Placental epithelial cell (primary cell): ENCODE results near the gene NHSL1. TPM values are rescaled to one million over a fixed set of nuclear protein-coding genes. Genes with fewer than 3 reads are reported as not detected.

Experiments
- small RNA-seq: library from RNA; depleted of rRNA; stranded (forward); fragments of <200 nt; gene quantifications from one replicate; pipeline ENCODE3, GENCODE V24; 2012
- total RNA-seq: library from RNA; depleted of rRNA; stranded (reverse); fragments of >200 nt; gene quantifications from 2 replicates; pipeline ENCODE4 v1.2.3, GENCODE V29; 2012

Gene NHSL1, protein sequence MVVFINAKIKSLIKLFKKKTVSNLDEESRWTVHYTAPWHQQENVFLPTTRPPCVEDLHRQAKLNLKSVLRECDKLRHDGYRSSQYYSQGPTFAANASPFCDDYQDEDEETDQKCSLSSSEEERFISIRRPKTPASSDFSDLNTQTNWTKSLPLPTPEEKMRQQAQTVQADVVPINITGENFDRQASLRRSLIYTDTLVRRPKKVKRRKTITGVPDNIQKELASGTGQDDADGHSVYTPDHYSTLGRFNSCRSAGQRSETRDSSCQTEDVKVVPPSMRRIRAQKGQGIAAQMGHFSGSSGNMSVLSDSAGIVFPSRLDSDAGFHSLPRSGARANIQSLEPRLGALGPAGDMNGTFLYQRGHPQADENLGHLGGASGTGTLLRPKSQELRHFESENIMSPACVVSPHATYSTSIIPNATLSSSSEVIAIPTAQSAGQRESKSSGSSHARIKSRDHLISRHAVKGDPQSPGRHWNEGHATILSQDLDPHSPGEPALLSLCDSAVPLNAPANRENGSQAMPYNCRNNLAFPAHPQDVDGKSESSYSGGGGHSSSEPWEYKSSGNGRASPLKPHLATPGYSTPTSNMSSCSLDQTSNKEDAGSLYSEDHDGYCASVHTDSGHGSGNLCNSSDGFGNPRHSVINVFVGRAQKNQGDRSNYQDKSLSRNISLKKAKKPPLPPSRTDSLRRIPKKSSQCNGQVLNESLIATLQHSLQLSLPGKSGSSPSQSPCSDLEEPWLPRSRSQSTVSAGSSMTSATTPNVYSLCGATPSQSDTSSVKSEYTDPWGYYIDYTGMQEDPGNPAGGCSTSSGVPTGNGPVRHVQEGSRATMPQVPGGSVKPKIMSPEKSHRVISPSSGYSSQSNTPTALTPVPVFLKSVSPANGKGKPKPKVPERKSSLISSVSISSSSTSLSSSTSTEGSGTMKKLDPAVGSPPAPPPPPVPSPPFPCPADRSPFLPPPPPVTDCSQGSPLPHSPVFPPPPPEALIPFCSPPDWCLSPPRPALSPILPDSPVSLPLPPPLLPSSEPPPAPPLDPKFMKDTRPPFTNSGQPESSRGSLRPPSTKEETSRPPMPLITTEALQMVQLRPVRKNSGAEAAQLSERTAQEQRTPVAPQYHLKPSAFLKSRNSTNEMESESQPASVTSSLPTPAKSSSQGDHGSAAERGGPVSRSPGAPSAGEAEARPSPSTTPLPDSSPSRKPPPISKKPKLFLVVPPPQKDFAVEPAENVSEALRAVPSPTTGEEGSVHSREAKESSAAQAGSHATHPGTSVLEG (N-terminal part only)
- 0.79 and 3.0 TPM in 2 replicates for total RNA-seq

DNA sequence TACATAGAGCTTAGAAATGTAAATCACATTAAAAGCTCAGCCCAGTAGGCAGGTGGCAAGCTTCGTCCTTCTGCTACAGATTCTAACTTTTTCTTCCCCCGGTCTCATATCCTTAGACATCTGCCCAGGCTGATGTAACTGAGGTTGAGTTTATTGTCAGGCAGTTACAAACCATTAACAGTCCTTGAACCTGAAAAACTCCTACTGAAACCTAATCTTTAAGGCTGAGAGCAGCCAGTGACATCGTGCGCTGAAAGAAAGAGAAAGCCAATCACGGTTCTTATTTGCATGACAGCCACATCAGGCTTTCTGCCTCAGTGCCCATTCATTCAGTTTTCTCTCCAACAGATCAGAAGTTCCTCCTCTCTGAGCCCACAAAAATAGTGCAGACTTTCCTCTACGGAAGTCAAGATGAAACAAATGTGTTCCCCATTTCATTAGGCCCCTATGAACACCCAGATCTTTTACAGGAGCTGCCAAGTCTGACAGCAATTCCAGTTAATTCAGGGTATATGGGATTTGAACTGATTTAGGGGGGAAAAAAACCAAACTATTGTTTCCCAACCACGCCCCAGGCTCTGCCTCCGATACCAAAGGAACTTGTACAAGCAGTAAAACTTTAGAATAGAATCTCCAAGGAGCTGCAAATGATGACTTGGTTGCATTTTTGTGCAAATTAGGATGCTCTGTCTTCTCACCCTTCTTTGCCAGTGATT, at the start of gene NHSL1:
Gene NHSL1 (minus strand): TSS at position 192 of the 716 bp plus-strand sequence. CDS start 204 bp downstream, outside the sequence.

DNA sequence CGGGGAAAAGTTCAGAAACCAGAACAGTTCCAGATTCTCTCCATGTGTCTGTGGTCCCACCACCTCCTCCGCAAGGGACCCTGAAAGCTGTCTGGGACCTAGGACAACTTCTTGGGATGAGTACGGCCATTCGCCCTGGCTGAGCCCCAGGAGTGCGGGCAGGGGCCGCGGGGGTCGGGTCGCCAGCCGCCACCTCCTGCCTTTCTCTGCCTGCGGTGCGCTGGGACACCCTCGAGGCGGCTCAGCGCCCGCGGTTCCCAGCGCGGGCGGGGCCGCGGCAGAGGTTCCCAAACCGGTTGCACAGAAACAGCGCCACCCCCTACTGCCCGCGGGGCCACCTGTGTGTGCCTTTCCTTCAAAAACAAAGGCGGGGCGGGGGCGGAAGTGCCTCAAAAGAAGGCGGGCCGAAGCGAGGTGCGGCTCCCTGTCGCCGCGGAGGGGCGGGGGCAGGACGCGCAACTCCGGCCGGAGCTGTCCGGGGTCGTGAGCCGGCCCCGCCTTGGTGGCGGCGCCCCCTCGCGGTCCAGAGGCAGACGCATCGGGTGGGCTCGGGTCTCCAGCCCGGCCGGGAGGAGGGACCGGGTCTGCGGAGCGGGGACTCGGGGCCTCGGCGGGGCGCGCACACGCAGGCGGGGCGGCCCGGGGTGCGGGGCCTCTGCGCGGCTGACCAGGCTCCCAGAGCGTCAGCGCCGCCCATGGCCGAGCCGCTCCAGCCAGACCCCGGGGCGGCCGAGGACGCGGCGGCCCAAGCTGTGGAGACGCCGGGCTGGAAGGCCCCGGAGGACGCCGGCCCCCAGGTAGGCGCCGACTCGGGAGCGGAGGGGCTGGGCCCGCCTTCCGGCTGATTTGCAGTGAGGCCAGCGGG, 95.3 kb downstream of the NHSL1 start, which contains the start of gene HEBP2:
Gene HEBP2 (plus strand): TSS at position 423 of the 865 bp plus-strand sequence. CDS start 273 bp downstream, at position 696.

DNA sequence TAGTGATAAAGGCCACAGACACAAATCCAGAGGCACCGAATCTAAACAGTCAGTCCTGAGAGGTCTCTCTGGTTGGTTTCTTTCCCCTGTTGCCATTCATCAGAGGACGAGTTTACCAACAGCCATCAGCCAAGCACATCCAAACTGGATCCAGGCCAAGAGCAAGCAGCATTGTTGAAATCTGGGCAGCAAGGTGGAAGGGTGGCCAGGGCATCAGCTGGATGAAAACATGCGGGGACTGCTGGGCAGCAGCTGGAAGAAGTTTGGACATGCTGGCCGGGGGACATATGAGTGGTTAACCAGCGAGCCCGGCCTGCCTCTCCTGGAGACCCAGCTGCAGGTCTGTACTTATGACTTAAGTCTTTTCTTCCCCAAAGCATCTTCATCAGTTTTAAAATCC, 121.5 kb downstream of the NHSL1 start, which contains the start of gene SMIM28:
Gene SMIM28 (plus strand): TSS at position 62 of the 400 bp plus-strand sequence. CDS start 168 bp downstream, at position 230.

Small RNAs within 50 kb of the gene (small RNA-seq; reads per million reads assigned to genes)
- gene AL031003.1 (not detected), gene AL391669.1 (not detected), gene MIR3145 (0.14 reads per million)

Other genes with a start within 250 kb of the NHSL1 start
- gene SMIM28, start 121.6 kb downstream of the NHSL1 start, total RNA-seq = not detected in 2 replicates
- gene HEBP2, start 95.3 kb downstream of the NHSL1 start, total RNA-seq = 18.1 and 51.6 TPM in 2 replicates